Measurements from ENCODE around the gene ARG2. TPM values are rescaled to one million over a fixed set of nuclear protein-coding genes. Genes with fewer than 3 reads are reported as not detected.

The ARG2 gene
- total and polyA plus RNA-seq, 2 donors (not counting 1 experiment from before 2014, with no cell fraction given), result 0.33 to 1.8 TPM

- DNase-seq, result no peak
- Histone ChIP-seq H2AFZ (ENCODE audit: insufficient read depth, low read depth, low read length, poor library complexity, severe bottlenecking) (no peak overlapping the region), H3K4me1 (ENCODE audit: control insufficient read depth in 2 of 2, insufficient read depth in 2 of 2, low read length in 2 of 2) (peaks cover 11 to 13% of the 10 kb centered on the region in 2 donors), H3K79me2 (ENCODE audit: control insufficient read depth, insufficient read depth, low read length) (peaks cover 39% of the 10 kb centered on the region), H3K9ac (ENCODE audit: low read length) (no peak overlapping the region), H3K9me3 (ENCODE audit: control extremely low read depth in 1 of 3, control insufficient read depth in 2 of 3, insufficient read depth in 1 of 3, low read length in 2 of 3) (peaks cover 0 to 2% (median 0%) of the 10 kb centered on the region in 3 donors), H3K4me3 (ENCODE audit: control extremely low read depth in 1 of 5, extremely low read depth in 1 of 5, insufficient read depth in 1 of 5, low read depth in 2 of 5, low read length in 4 of 5) (no peak overlapping the region), H3K27me3 (replicated peaks in 1 of 4; ENCODE audit: control extremely low read depth in 1 of 4, control insufficient read depth in 3 of 4, insufficient read depth in 4 of 4, low read length in 3 of 4) (no peaks in the 10 kb centered on the region), H3K27ac (ENCODE audit: low read length in 2 of 2) (no peak overlapping the region), H3K4me2 (replicated peaks; ENCODE audit: low read depth, low read length, poor library complexity, severe bottlenecking) (no peak overlapping the region), H4K20me1 (ENCODE audit: control insufficient read depth, insufficient read depth, low read length, poor library complexity, severe bottlenecking) (peaks cover 12% of the 10 kb centered on the region), H3K36me3 (replicated peaks in 1 of 2; ENCODE audit: control extremely low read depth in 1 of 2, control insufficient read depth in 1 of 2, extremely low read depth in 1 of 2, insufficient read depth in 2 of 2, low read length in 1 of 2) (peaks cover 3 to 36% of the 10 kb centered on the region in 2 experiments)
- no peak for ATAC-seq (ENCODE audit: low read depth)
- ChIA-PET CTCF (no interaction called here), POLR2A (no interaction called here)
- H3K4me1 Mint-ChIP-seq, result peaks cover 30% of the 10 kb centered on the region
- no peaks in the 10 kb centered on the region for H3K27me3 Mint-ChIP-seq
- H3K9me3 Mint-ChIP-seq (ENCODE audit: insufficient read depth), result no peaks in the 10 kb centered on the region
- TF ChIP-seq EZH2 (IDR thresholded peaks at IDR 0.05; ENCODE audit: borderline replicate concordance, insufficient read depth, low read depth, low read length, poor library complexity, severe bottlenecking) (no peak), CTCF (IDR thresholded peaks at IDR 0.05) (no peak)
- H3K27ac Mint-ChIP-seq, result no peak overlapping the region
- H3K4me3 Mint-ChIP-seq, result no peak overlapping the region
- 100% methylated on average over 2 of the region's 2 CpGs for WGBS (ENCODE audit: insufficient coverage)
- intact Hi-C loops (cut with micrococcal nuclease), result loop anchor here (5.0 kb wide), 1 partner anchor 42 kb away; no protein-coding TSS in a partner anchor
Measured at GRCh38 chr14:67595392-67595791, 24.3 kb upstream of the ARG2 start.

Measured in B cell (primary cell).